HG03571 (cell line): ENCODE measurements around the gene STAG2.
A peak's percentile ranks its signal among the peaks of the same experiment; 100 is the strongest.

ENCODE experiments used
- ATAC-seq: cut with Tn5 transposase; IDR thresholded peaks from one replicate; pipeline ENCODE4 v1.9.1; 2021; ENCODE audit not compliant: unreplicated experiment

The STAG2 gene

DNA sequence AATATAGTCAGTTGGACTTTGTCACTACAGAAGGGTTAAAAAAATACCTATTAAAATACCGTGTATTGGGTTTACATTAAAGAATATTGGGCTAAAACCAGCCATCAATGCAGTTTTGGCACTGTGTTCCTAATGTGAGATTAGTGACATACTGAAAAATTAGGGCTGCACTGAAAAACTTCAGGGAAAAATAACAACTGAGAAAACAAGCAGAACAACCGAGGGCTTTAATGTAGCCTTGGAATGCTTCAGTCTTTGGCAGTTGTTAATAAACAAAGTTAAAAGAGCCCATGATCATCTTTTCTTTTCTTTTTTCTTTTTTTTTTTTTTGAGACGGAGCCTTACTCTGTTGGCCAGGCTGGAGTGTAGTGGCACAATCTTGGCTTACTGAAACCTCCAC, 12.4 kb downstream of the STAG2 start:
- ATAC-seq: no peak

DNA sequence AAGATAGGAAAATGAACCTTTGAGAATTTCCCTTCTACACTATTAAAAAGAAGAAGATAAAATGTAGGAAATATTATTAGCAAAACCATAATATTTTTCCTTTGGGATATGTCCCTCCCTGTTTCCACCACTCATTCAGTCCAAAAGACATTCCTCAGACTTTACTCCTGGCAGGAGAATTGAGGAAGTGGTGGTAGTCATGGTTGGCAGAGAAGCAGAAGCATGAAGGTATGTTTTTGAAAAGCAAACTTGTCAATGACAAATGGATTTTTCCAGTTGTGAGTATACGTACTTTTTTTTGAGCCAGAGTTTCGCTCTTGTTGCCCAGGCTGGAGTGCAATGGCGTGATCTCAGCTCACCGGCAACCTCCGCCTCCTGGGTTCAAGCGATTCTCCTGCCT, 13.7 kb downstream of the STAG2 start:
- ATAC-seq: no peak

DNA sequence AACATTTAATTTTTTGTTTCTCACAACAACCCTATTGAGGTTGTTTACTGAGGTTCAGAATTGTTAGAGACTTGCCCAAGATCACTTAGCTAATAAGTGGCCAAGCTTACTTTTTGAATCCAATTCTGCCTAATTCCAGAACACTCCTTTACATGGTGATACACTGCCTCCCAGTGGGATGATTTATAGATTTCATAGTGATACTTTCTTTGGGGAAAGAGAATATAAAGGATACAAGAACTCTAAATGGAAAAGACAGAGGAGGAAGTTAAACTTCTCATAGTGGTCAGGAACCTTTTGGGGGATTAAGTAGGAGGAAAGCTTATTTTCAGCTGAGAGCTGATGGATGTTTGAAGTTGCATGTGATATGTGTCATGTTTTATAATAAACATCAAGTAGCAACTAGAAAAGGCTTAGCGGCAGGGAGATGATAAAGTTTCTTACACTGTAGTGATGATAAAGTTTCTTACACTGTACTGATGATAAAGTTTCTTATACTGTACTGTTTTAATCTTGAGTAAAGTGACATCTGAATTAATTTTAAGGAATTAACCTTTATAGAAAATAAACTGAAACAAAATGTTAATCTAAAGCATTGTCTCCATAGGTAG, 15.3 kb downstream of the STAG2 start:
- no peak for ATAC-seq

DNA sequence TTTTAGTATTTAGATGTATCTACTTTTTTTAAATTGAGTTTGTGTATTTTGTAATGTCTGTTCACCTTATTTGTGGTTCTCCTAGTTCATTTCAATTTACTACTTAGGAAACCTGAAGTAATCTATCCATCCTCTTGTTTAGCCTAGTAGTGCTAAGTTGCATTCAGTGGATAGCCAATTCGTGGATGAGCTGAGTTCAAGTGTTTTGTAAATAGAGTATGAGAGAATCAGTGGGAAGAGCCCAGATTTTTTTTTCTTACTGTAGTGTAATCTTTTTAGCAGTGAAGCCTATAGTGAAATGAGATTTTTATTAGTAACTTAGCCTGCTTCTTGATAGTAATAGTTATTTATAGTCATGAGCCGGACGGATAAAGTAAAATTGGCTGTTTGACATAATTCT, 21.7 kb downstream of the STAG2 start:
- no peak for ATAC-seq

DNA sequence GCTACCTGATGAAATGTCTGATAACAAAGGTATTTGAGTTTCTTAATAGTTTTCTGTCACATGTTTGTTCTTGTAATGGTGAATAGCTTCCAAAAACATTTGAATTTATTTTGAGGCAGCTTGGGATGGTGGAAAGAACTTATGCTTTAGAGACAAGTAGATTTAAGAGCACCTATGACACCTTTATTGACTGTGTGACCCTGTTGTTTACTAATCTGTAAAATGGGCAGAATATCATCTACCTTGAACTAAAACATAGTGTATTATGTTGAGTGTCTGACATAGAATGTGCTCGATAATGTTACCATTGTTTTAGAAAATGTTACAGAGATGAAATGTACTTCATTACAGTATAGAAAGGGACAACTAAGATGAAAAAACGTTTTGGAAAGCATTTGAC, 24.9 kb downstream of the STAG2 start:
- ATAC-seq: no peak

DNA sequence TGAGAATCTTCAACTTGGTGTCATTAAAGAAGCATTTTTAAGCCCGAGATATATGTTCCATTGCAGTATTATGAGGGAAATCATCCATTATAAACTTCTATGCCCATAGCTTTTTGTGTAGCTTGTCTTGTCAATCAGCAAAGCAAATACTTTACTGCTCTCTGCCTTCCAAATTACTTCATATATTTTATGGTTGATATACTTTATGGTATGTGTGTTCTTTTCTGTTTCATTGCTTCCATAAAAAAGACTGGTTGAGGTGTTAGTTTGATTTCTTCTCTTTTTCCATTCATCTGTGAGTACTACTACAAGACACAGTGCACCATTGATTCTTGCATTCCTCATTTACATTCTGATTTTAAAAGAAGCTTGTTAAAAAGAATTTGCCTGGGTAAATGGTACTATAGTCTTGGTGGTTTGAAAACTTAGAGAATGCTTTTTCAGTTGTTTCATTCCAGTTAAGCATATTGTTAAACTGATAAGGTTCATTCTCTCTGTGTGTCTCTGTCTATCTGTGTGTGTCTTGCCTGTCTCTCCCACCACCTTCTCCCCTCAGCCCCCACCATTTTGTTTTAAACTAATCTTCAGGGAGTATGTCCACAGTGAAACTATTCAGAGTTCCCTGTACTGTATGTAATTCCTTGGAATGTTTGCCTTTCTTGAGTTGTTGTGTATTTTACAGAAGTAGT, 27.1 kb downstream of the STAG2 start:
- no peak for ATAC-seq

DNA sequence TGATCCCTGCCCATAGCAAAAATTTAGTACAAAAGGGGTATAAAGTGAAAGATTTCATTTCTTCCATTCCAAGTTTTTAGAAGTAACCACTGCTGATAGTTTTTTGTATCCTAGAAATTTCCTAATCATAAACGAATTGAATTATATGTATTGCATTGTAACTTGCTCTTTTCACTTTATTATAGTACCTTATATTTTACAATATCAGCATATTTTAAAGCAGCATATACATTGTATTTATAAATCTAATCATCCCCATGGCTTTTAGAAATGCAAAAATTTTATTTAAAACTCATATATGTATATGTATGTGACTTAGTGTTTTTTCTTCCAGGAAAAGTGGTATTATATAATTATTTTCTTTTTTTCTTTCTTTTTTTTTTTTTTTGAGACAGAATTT, 27.7 kb downstream of the STAG2 start:
- no peak for ATAC-seq

DNA sequence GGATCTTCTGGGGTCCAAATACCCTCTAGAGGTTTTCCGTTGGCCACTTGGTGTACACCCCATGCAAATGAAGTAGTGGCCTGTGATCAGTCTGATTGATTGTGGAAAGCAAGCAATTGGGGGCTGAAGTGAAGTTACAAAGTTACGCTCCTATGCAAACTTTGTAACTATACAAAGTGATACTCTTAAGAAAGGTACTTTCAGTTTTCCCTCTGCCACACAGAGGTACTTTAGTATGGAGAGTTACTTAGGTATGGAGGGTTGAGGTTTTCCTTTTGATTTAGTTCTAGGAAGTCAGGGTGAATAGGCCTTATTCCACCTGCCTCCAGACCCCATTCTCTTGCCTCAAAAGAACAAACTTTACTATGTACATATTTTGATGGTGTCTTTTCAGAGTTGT, 28.7 kb downstream of the STAG2 start:
- no peak for ATAC-seq

DNA sequence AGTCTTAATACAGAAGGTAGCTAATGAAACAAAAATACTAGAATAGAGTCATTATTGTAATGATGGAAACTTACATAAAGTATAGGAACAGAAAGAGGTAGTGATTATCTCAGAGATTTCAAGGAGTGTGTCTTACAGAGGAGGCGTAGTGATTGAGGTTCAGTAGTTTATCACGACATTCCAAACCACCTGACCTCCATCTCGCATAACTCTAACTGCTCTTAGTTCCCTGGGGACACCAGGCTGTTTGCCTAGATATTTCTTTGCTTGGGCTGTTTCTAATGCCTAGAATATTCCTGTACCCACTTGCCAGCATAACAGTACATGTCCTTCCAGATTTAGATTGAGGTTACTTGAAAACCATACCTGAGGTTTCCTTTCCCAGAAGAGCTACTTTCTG, 29.1 kb downstream of the STAG2 start:
- no peak for ATAC-seq

DNA sequence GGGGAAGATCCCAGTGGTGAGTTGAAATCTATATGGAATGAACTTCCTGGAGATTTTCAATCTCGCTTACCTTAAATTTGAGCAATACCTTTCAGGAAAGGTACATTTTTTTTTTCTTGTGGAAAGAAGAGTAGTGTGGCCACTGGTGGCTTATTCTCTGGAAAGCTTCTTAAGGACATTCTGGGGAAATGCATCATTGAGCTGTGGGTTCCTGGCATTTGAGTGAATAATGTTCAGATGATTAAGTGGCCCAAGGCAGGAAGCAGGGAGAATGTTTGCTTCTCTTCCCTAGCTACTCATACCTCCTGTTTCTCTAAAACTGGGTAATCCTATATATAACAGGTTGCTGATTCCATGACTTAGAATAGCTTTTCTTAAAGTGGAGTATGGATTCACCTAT, 31.8 kb downstream of the STAG2 start:
- no peak for ATAC-seq

DNA sequence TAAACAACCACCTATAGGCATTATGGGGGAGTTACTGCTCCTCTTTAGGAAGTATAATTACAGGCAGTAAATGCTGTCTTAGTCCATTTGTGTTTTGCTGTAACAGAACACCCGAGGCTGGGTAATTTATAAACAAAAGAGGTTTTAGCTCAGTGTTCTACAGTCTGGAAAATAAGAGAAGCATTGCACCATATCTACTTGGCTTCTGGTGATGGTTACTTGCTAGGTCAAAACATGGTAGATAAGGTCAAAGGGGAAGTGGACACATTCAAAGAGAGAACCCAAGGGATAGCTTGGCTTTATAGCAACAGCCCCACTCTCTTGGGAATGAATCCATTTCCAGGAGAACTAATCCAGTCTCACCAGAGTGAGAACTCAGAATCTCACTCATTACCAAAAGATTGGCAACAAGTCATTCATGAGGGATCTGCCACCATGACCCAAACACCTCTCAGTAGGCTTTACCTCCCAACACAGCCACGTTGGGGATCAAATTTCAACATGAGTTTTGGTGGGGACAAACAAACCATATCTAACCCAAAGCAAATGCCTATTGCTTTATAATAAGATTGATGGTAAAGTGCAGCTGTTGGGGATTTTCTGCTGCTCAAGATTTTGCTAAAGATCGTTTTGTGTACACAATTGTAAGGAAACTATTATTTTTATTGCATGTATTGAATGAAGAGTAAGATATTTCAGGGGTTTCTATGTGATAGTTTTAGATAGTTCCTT, 32.6 kb downstream of the STAG2 start:
- ATAC-seq: no peak

DNA sequence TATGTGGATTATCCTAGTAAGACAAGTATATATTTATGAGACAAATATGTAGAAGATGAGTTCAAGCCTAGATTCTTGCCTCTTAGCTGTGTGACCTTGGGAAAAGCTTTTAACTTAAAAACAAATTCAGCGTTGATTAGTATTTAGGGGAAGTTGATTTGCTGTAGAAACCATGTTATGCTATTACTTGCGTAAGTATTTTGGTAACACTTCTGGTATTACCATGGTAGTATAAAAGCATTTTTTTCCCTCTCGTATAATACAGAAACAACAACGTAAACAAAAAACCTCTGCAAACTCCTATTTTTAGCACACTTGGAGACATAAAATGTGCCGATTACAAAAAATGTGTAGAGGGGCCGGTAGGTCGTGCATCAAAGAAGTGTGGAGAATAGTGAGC, 33.2 kb downstream of the STAG2 start:
- no peak for ATAC-seq

DNA sequence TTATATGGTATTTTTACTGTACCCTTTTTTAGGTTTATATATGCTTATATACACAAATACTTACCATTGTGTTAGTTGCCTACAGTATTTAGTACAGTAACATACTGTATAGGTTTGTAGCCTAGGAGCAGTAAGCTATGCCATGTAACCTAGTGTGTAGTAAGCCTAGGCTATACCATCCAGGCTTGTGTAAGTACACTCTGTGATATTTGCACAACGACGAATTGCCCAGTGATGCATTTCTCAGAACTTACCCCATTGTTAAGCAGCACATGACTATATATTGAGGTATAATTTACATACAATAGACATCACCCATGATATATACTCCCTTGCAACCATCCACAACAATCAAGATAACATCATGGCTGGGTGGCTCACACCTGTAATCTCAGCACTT, 40.1 kb downstream of the STAG2 start:
- no peak for ATAC-seq

DNA sequence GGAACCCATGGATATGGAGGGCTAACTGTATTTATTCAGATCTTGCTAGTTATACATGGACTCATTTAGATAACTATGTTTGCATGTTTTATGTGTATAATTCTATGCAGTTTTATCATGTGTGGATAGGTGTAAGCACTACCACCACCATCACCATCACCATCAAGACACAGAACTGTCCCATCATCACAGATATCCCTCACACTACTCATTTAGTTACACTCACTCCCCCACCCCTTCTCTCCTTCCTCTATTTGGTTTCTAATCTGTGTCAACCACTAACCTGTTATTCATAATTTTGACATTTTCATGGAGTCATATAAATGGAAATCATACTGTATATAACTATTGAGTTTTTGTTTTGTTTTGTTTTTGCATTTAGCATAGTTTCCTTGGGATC, 43.7 kb downstream of the STAG2 start:
- ATAC-seq: no peak

DNA sequence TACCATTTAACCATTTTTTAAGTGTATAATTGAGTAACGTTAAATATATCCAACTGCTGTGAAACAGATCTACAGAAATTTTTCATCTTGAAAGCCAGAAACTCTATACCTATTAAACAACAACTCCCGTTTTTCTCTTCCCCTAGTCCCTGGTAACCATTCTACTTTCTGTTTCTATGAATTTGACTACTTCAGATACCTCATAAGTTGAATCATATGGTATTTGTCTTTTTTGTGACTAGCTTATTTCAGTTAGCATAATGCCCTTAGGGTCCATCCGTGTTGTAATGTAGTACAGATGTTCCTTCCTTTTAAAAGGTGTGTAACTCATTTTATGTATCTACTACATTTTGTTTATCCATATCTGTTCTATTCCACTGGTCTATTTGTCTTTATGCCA, 48.7 kb downstream of the STAG2 start:
- peak; percentile 81 for ATAC-seq

DNA sequence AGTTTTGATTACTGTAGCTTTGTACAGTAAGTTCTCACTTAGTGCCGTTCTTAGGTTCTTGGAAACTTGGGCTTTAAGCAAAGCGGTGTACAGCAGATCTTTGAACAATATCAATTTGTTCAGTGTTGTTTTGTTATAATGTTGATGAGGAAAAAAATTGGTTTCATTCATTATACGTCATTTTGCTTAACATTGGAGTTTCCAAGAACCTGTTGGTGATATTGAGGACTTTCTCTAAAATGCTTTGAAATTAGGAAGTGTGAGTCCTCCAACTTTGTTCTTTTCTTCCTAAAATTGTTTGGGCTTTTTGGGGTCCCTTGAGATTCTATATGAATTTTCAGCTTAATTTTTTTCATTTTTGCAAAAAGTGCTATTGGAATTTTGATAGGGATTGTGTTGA, 49.1 kb downstream of the STAG2 start:
- no peak for ATAC-seq

DNA sequence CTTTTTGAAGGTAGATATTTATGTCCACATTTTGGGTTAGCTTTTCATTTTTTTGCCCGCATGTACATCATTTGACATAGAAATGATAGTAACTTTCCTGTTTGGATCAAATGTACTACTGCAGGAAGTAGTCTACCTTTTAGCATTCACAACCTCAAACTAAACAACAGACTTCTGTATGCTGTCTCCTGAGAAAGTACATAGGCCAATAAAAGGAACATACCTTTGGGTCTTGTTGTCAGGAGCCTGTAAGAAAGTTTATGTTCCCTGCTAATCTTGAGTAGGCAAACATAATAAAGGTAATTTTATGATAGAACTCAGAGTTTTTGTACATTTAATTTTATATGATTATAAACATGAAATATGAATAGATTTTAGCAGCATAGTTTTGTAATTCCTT, 54.2 kb downstream of the STAG2 start:
- ATAC-seq: no peak

DNA sequence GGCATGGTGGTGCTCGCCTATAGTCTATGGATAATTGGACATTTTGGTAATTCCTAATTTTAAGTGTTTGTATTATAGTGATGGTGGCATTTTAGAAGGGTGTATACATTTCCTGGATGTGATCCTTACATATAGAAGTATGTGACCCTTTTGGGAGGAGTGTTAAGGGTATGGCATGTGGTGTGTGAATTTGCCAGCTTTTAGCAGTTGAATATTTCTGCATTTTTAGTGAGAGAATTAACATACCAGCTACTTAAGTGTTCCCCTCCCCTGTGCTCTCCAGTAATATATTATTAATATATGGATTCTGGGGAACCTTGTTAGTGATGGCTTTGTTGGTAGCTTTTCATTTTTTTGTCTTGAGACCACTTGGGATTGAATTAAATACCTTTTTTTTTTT, 55.3 kb downstream of the STAG2 start:
- ATAC-seq: no peak

DNA sequence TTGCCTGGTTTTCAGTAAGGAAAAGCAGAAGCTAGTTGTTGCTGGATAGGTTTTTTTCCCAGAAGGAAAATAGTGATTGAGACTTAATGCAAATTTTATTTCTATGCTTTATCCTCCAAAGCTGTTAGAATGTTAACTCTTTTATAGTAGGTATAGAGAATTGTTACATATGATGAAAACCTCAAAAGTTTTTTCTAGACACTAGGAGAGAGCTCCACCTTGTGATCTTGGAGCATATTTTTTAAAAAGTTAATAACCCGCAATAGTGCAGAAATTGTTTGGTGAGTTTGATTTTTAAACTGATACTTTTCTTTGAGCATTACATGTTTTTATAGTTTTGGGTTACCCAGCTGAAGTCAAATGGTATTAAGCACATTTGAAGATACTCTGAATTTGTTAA, 56.5 kb downstream of the STAG2 start:
- no peak for ATAC-seq

DNA sequence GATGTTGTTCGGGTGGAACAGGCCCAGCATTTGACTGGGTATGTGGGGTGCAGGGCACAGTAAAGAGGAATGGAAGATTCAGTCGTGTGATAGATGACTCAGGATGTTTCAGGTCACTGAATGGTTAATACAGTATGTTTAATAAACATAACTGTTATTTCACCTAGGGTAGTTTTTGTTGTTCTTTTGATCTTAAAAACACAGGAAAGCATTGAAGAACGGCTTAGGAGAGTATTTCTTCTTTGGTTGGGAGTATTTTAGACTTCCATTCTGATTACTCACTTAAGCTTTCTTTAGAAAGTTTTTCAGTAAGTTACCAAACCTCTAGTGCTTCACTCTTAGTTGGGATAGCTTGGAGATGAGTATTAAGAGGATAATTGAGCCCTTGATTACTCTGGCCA, 62.3 kb downstream of the STAG2 start:
- ATAC-seq: no peak

DNA sequence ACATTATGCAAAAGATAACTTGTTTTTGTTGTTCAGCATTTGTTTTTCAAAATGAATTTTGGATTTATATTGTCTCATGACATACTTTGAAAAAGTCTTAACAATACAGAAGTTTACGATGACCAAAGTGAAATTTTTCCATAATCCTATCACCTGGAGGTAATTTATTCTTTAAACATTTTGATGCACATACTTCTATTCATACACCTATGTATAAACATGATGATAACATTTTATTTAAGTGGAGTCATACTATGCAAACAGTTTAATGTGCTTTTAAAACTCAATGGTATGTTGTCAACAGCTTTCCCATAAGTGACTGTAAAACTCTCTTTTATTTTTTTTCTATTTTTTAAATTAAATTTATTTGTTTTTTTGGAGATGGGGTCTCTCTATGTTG, 65.0 kb downstream of the STAG2 start:
- no peak for ATAC-seq

DNA sequence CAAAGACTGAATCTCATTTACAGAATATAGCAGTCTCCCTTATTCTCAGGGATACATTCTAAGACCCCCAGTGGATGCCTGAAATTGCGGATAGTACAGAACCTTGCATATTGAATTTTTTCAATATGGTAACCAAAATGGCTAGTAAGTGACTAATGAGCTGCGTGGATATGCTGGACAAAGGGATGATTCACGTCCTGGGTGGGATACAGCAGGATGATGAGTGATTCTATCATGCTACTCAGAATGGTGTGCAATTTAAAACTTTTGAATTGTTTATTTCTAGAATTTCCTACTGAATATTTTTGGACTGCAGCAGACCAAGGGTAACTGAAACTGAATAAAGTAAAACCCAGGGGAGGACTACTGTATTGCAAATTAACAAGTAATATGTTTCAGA, 66.7 kb downstream of the STAG2 start:
- no peak for ATAC-seq

DNA sequence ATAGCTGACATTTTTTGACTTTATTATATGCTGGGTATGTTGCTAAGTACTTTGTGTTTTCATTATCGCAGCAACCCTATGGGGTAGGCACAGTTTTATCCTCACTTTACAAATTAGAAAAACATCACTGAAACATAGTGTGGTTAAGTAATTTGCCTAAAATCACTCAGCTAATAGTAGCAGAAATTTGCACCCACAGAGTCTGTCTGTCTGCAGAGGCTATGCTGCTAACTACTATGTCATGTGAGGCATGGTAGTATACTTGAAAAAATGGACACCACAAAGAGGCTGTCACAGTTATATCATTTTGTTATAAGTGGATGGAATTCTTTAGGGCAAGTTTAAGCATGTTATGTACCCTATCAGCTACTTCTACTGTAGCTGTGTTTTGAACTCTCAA, 69.0 kb downstream of the STAG2 start:
- ATAC-seq: no peak
